PC-3 (cell line): ENCODE results near the gene KLF8. TPM values are rescaled to one million over a fixed set of nuclear protein-coding genes. Genes with fewer than 3 reads are reported as not detected.

Experiments
- ATAC-seq: fragments of 200-7000 bp; cut with Tn5 transposase; 2 replicates; pipeline ENCODE4 v1.9.1; 2020; ENCODE audit warnings: mild to moderate bottlenecking, moderate library complexity
- BruUV-seq: library from RNA; stranded (reverse); fragments of 400-500 nt; replicated peaks from 2 replicates; lab custom pipeline; 2021; lab: Mats Ljungman, UMichigan
- CTCF ChIA-PET: fragments of 300-600 bp; sonication (Branson Sonifier 250); formaldehyde crosslinking; loops from one replicate; lab custom pipeline; 2022; ENCODE audit warnings: antibody characterized with exemption; lab: Charles Lee
- POLR2A ChIA-PET: fragments of 300-600 bp; sonication (Branson Sonifier 250); formaldehyde crosslinking; loops from one replicate; lab custom pipeline; 2022; ENCODE audit warnings: antibody characterized with exemption; ENCODE audit not compliant: unreplicated experiment; lab: Charles Lee
- DNase-seq: peaks from one replicate; pipeline ENCODE4 v3.0.0-alpha.2; 2015
- H2AFZ ChIP-seq: fragments of 300-600 bp; sonication (generic); 2 replicates; pipeline ENCODE4 v1.6.0; 2016; ENCODE audit warnings: antibody characterized with exemption, low read length
- H3F3A ChIP-seq: fragments of 300-600 bp; sonication (generic); one replicate; pipeline ENCODE4 v1.6.0; 2017; ENCODE audit warnings: antibody characterized with exemption, low read length, control low read depth, mild to moderate bottlenecking; ENCODE audit not compliant: unreplicated experiment
- H3K27ac ChIP-seq: fragments of 300-600 bp; sonication (generic); 2 replicates; pipeline ENCODE4 v1.5.1; 2016; ENCODE audit warnings: mild to moderate bottlenecking, low read length
- H3K27me3 ChIP-seq: fragments of 300-600 bp; sonication (generic); 2 replicates; pipeline ENCODE4 v1.6.1; 2016; ENCODE audit warnings: low read length, mixed read lengths
- H3K36me3 ChIP-seq: fragments of 300-600 bp; sonication (generic); 2 replicates; pipeline ENCODE4 v1.6.1; 2016; ENCODE audit warnings: low read depth, mixed run types, low read length, mixed read lengths
- H3K4me1 ChIP-seq: fragments of 300-600 bp; sonication (generic); 2 replicates; pipeline ENCODE4 v1.5.1; 2016; ENCODE audit warnings: low read length; ENCODE audit not compliant: insufficient read depth
- H3K4me2 ChIP-seq: fragments of 300-600 bp; sonication (generic); 2 replicates; pipeline ENCODE4 v1.6.0; 2016; ENCODE audit warnings: low read length
- H3K4me3 ChIP-seq: fragments of 300-600 bp; sonication (generic); 2 replicates; pipeline ENCODE4 v1.5.1; 2016; ENCODE audit warnings: mild to moderate bottlenecking, low read length, mixed read lengths
- H3K79me2 ChIP-seq: fragments of 300-600 bp; sonication (generic); 2 replicates; pipeline ENCODE4 v1.6.1; 2017; ENCODE audit warnings: low read length, mixed read lengths
- H3K9ac ChIP-seq: fragments of 300-600 bp; sonication (generic); 2 replicates; pipeline ENCODE4 v1.6.0; 2016; ENCODE audit warnings: mild to moderate bottlenecking, low read length
- H3K9me2 ChIP-seq: fragments of 300-600 bp; sonication (generic); replicated peaks from 2 replicates; pipeline ENCODE4 v1.6.1; 2016; ENCODE audit warnings: mixed run types, low read length, mixed read lengths
- H3K9me3 ChIP-seq: fragments of 300-600 bp; sonication (generic); 2 replicates; pipeline ENCODE4 v1.6.1; 2016; ENCODE audit warnings: low read length, mixed read lengths
- H4K20me1 ChIP-seq: fragments of 300-600 bp; sonication (generic); 2 replicates; pipeline ENCODE4 v1.6.1; 2016; ENCODE audit warnings: low read length, mixed read lengths
- CTCF ChIP-seq: fragments of 300-600 bp; sonication (generic); conservative IDR thresholded peaks from 2 replicates; pipeline ENCODE4 v1.5.1; 2017; ENCODE audit warnings: antibody characterized with exemption, low read depth, mild to moderate bottlenecking, low read length
- EZH2 ChIP-seq: fragments of 300-600 bp; sonication (generic); IDR thresholded peaks from one replicate; pipeline ENCODE4 v1.6.1; 2017; ENCODE audit warnings: antibody characterized with exemption, mild to moderate bottlenecking, low read length; ENCODE audit not compliant: unreplicated experiment
- EZH2phosphoT487 ChIP-seq: fragments of 300-600 bp; sonication (generic); IDR thresholded peaks from 2 replicates; pipeline ENCODE4 v1.6.1; 2018; ENCODE audit warnings: mild to moderate bottlenecking, antibody characterized with exemption, low read length, borderline replicate concordance
- intact Hi-C: fragments of 100-400 bp; cut with micrococcal nuclease; formaldehyde crosslinking; loops from 2 replicates; pipeline ENCODE4 v1.9.0; 2023
- total RNA-seq: library from RNA; depleted of rRNA; stranded (reverse); fragments of >200 nt; gene quantifications from 2 replicates; pipeline ENCODE4 v1.2.3, GENCODE V29; 2014

KLF8 gene
- total RNA-seq, 1 experiment from 2014 or later = 0.04 TPM

GRCh38 chrX:56216332-56216731 is 15.8 kb upstream of the KLF8 start:
- no peak for TF ChIP-seq CTCF
- TF ChIP-seq EZH2 = no peak
- no peak for TF ChIP-seq EZH2phosphoT487
- Histone ChIP-seq H3K79me2 (no peaks in the 10 kb centered on the region), H2AFZ (no peak overlapping the region), H3K9me2 (no peaks in the 10 kb centered on the region), H3K4me3 (no peak overlapping the region), H3K9me3 (no peaks in the 10 kb centered on the region), H3K4me1 (no peaks in the 10 kb centered on the region), H3K36me3 (no peaks in the 10 kb centered on the region), H3K27me3 (no peaks in the 10 kb centered on the region), H4K20me1 (no peaks in the 10 kb centered on the region), H3K4me2 (no peak overlapping the region), H3F3A (no peaks in the 10 kb centered on the region), H3K27ac (no peak overlapping the region), H3K9ac (no peak overlapping the region)
- intact Hi-C loops = no loop called here
- DNase-seq (no peak), ATAC-seq (no peak)
- ChIA-PET CTCF (no interaction called here), POLR2A (interaction anchor here (0.6 kb wide), 1 partner anchor 17 kb away, joined by 10 read pairs; no protein-coding TSS in a partner anchor)
- no TSS peak for BruUV-seq

GRCh38 chrX:56219700-56220099 is 12.5 kb upstream of the KLF8 start:
- no peaks in the 10 kb centered on the region for H3K4me1 ChIP-seq
- H3F3A ChIP-seq = no peaks in the 10 kb centered on the region
- H4K20me1 ChIP-seq = no peaks in the 10 kb centered on the region
- no peak overlapping the region for H2AFZ ChIP-seq
- CTCF ChIA-PET = no interaction called here
- POLR2A ChIA-PET = no interaction called here
- intact Hi-C loops = no loop called here
- H3K27ac ChIP-seq = no peak overlapping the region
- no peaks in the 10 kb centered on the region for H3K36me3 ChIP-seq
- no peaks in the 10 kb centered on the region for H3K27me3 ChIP-seq
- BruUV-seq = no TSS peak
- H3K9me2 ChIP-seq = no peaks in the 10 kb centered on the region
- H3K4me3 ChIP-seq = no peak overlapping the region
- ATAC-seq = no peak
- no peak overlapping the region for H3K4me2 ChIP-seq
- no peaks in the 10 kb centered on the region for H3K79me2 ChIP-seq
- no peak overlapping the region for H3K9ac ChIP-seq
- TF ChIP-seq CTCF (peak; percentile 38; the same call in 1 of the 2 replicates), EZH2 (no peak)
- DNase-seq = peak; percentile 22
- no peaks in the 10 kb centered on the region for H3K9me3 ChIP-seq

DNA sequence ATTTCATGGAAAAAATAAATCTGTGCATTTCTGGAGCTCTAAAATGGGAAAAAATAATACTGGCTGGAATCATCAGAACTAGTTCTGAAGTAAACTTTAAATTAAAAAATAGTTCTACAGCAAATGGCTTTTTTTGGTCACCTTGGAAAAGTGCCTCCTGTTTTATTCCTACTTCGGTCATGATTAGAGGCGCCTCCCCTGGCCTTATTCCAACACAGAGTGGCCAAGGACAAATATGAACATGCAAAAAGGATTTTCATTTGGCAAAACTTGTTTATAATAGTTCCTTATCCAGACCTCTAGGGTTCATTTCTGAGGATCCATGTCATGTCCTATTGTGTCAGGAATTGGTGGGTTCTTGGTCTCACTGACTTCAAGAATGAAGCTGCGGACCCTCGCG is 11.1 kb upstream of the KLF8 start:
- Histone ChIP-seq H4K20me1 (no peaks in the 10 kb centered on the region), H3K36me3 (no peaks in the 10 kb centered on the region), H3K4me3 (no peak overlapping the region), H3F3A (no peaks in the 10 kb centered on the region), H3K27me3 (no peaks in the 10 kb centered on the region), H3K27ac (no peak overlapping the region), H3K9me3 (no peaks in the 10 kb centered on the region), H3K79me2 (no peaks in the 10 kb centered on the region), H3K4me1 (no peaks in the 10 kb centered on the region), H3K9me2 (no peaks in the 10 kb centered on the region), H3K9ac (no peak overlapping the region), H3K4me2 (no peak overlapping the region), H2AFZ (no peak overlapping the region)
- no peak for TF ChIP-seq CTCF
- TF ChIP-seq EZH2phosphoT487 = no peak
- TF ChIP-seq EZH2 = no peak
- intact Hi-C loops = no loop called here
- DNase-seq (no peak), ATAC-seq (no peak)
- POLR2A ChIA-PET = no interaction called here
- no TSS peak for BruUV-seq
- CTCF ChIA-PET = no interaction called here
